ENCODE results near the gene EMSY. TPM values are rescaled to one million over a fixed set of nuclear protein-coding genes. Genes with fewer than 3 reads are reported as not detected.

Gene EMSY
- total and polyA plus RNA-seq, 9 of the 15 experiments (the other 6 are each of a cell fraction or from before 2014, with no cell fraction given) = 12.7 to 25.4 (median 17.9) TPM

- Histone ChIP-seq H2AFZ (ENCODE audit: low read depth, low read length) (no peak overlapping the region), H3K4me2 (ENCODE audit: insufficient read depth, low read length) (no peak overlapping the region), H3K4me3 (no peak overlapping the region), H3K9ac (ENCODE audit: insufficient read depth in 1 of 2, low read depth in 2 of 2, low read length in 2 of 2) (no peak overlapping the region), H3K4me1 (replicated peaks in 1 of 2; ENCODE audit: control insufficient read depth in 2 of 2, insufficient read depth in 2 of 2, low read length in 2 of 2) (peaks cover 0 to 8% of the 10 kb centered on the region in 2 experiments; a peak in 2 of 5 replicates), H3K9me1 (ENCODE audit: control insufficient read depth, insufficient read depth, low read length) (no peaks in the 10 kb centered on the region), H3K27me3 (ENCODE audit: control insufficient read depth in 2 of 2, insufficient read depth in 2 of 2, low read length in 2 of 2) (no peaks in the 10 kb centered on the region), H3K27ac (ENCODE audit: extremely low read depth, low read depth, low read length) (no peak overlapping the region), H3K9me3 (replicated peaks; ENCODE audit: control insufficient read depth, insufficient read depth, low read depth, low read length) (no peaks in the 10 kb centered on the region), H4K20me1 (replicated peaks; ENCODE audit: control insufficient read depth, insufficient read depth, low read length) (peaks cover 8% of the 10 kb centered on the region; the same call in 1 of the 2 replicates), H3K79me2 (ENCODE audit: control insufficient read depth, insufficient read depth, low read length) (peaks cover 54% of the 10 kb centered on the region), H3K36me3 (ENCODE audit: control insufficient read depth, insufficient read depth, low read length) (peaks cover 61% of the 10 kb centered on the region)
- DNase-seq (ENCODE audit: extremely low read depth in 1 of 4, low spot score in 3 of 4) = no peak
- BruUV-seq (replicated peaks) = no TSS peak
- FAIRE-seq = no peak
- intact Hi-C loops (cut with micrococcal nuclease) (no loop called here), in situ Hi-C loops (cut with MboI) (no loop called here)
- ChIA-PET POLR2A (no interaction called here), CTCF (ENCODE audit: low intra/inter-chr PET ratio) (no interaction called here)
- ATAC-seq = no peak
- whole genome bisulfite sequencing (ENCODE audit: insufficient coverage, low coverage, missing lambda C conversion rate) = 61% methylated on average over 2 of the region's 2 CpGs
- TF ChIP-seq NEUROD1 (IDR thresholded peaks at IDR 0.05; ENCODE audit: borderline replicate concordance, low read depth, low read length, partially characterized antibody) = no peak
- no peak for TF ChIP-seq E2F6 (IDR thresholded peaks at IDR 0.05; ENCODE audit: borderline replicate concordance in 1 of 2, extremely low read depth in 1 of 2, insufficient read depth in 1 of 2, insufficient read length in 1 of 2, low read depth in 1 of 2, low read length in 1 of 2, poor library complexity in 1 of 2, severe bottlenecking in 1 of 2)
- TF ChIP-seq MAFG (tag; conservative IDR thresholded peaks at IDR 0.05) = no peak
- no peak for TF ChIP-seq ZNF639 (CRISPR knock-in tag; conservative IDR thresholded peaks at IDR 0.05 in 1 of 2, IDR thresholded peaks at IDR 0.05 in 1 of 2)
- TF ChIP-seq NFATC3 (IDR thresholded peaks at IDR 0.05) = no peak
- no peak for TF ChIP-seq BCL6 (CRISPR knock-in tag; IDR thresholded peaks at IDR 0.05)
- TF ChIP-seq ZNF311 (CRISPR knock-in tag; IDR thresholded peaks at IDR 0.05) = no peak
- no peak for TF ChIP-seq ILF3 (IDR thresholded peaks at IDR 0.05; ENCODE audit: borderline replicate concordance)
- no peak for TF ChIP-seq LARP7 (IDR thresholded peaks at IDR 0.05)
- TF ChIP-seq MAFK (IDR thresholded peaks at IDR 0.05; ENCODE audit: low read length) = no peak
- TF ChIP-seq ZBTB5 (IDR thresholded peaks at IDR 0.05) = no peak
- TF ChIP-seq ZFPM2 (CRISPR knock-in tag; IDR thresholded peaks at IDR 0.05) = no peak
- no peak for TF ChIP-seq BCLAF1 (IDR thresholded peaks at IDR 0.05; ENCODE audit: borderline replicate concordance in 1 of 2, control insufficient read depth in 1 of 2, low read depth in 2 of 2, low read length in 1 of 2)
- no peak for TF ChIP-seq TCF15 (CRISPR knock-in tag; IDR thresholded peaks at IDR 0.05)
These were observed 3.7 kb downstream of the EMSY start for GRCh38 chr11:76448506-76448905.

Measured in K562 (cell line).